Cardiac muscle cell (in vitro differentiated cells and primary cell): ENCODE measurements around the gene CORIN. TPM values are rescaled to one million over a fixed set of nuclear protein-coding genes. Genes with fewer than 3 reads are reported as not detected.
"Not testable (repeated sequence)": the region's sequence is repeated elsewhere in the genome, so short reads cannot be mapped to it uniquely, and the experiment has no call there.

Experiments used
- DNase-seq, 2 donors: peaks; one replicate each; pipeline versions ENCODE4 v3.0.0 to v3.0.0-alpha.2; 2010 to 2017; ENCODE audit warnings: low read depth in 1 of 2, low spot score in 1 of 2
- H3K27ac ChIP-seq: fragments of 200-600 bp; sonication (generic); 2 replicates; pipeline ENCODE4 v1.5.1; 2016
- H3K27me3 ChIP-seq: fragments of 200-600 bp; sonication (generic); 2 replicates; pipeline ENCODE4 v1.6.0; 2016; ENCODE audit warnings: control low read depth
- H3K36me3 ChIP-seq: fragments of 200-600 bp; sonication (generic); 2 replicates; pipeline ENCODE4 v1.5.1; 2016; ENCODE audit warnings: control low read depth
- H3K4me1 ChIP-seq: fragments of 200-600 bp; sonication (generic); 2 replicates; pipeline ENCODE4 v1.8.1; 2017; ENCODE audit warnings: low read depth, mild to moderate bottlenecking, mixed run types
- H3K4me3 ChIP-seq: fragments of 200-600 bp; sonication (generic); 2 replicates; pipeline ENCODE4 v1.5.1; 2016; ENCODE audit warnings: mild to moderate bottlenecking
- H3K9me3 ChIP-seq: fragments of 200-600 bp; sonication (generic); 2 replicates; pipeline ENCODE4 v1.5.1; 2017; ENCODE audit warnings: low read depth, mild to moderate bottlenecking, control low read depth
- CTCF ChIP-seq: IDR thresholded peaks from 2 replicates; pipeline ENCODE4 v1.5.1; 2012; ENCODE audit warnings: low read depth, mild to moderate bottlenecking, low read length
- polyA plus RNA-seq: library from polyadenylated mRNA; unstranded; fragments of >200 nt; fragmentation: Nextera tagmentation; extraction: Ambion mirVana; gene quantifications from 2 replicates; pipeline ENCODE4 v1.2.1, GENCODE V29; 2016
- total RNA-seq: library from RNA; depleted of rRNA; stranded (reverse); fragments of >200 nt; gene quantifications from 2 replicates; pipeline ENCODE4 v1.2.3, GENCODE V29; 2016

The CORIN gene
- total and polyA plus RNA-seq, 2 experiments from 2014 or later: 110 to 169 TPM

- Histone ChIP-seq H3K9me3 (no peaks in the 10 kb centered on the region), H3K36me3 (no peaks in the 10 kb centered on the region), H3K4me1 (no peaks in the 10 kb centered on the region), H3K4me3 (no peak overlapping the region), H3K27me3 (no peaks in the 10 kb centered on the region), H3K27ac (no peak overlapping the region)
- no peak for DNase-seq
- no peak for TF ChIP-seq CTCF
Observed at GRCh38 chr4:47557255-47557654, 280.6 kb downstream of the CORIN start.

GRCh38 chr4:47555920-47556319, 281.9 kb downstream of the CORIN start:
- H3K27me3 ChIP-seq, H3K9me3 ChIP-seq, H3K27ac ChIP-seq, H3K36me3 ChIP-seq, H3K4me1 ChIP-seq, DNase-seq, H3K4me3 ChIP-seq: not testable (repeated sequence)

GRCh38 chr4:47553329-47554125, 284.3 kb downstream of the CORIN start:
- Histone ChIP-seq H3K4me3 (no peak overlapping the region), H3K27me3 (no peaks in the 10 kb centered on the region), H3K36me3 (no peaks in the 10 kb centered on the region), H3K4me1 (no peaks in the 10 kb centered on the region), H3K27ac (no peak overlapping the region), H3K9me3 (no peaks in the 10 kb centered on the region)
- no peak for DNase-seq
- no peak for TF ChIP-seq CTCF

- no peak for TF ChIP-seq CTCF
- Histone ChIP-seq H3K4me3 (no peak overlapping the region), H3K4me1 (no peaks in the 10 kb centered on the region), H3K27ac (no peak overlapping the region), H3K27me3 (no peaks in the 10 kb centered on the region), H3K36me3 (no peaks in the 10 kb centered on the region), H3K9me3 (no peaks in the 10 kb centered on the region)
- no peak for DNase-seq
Observed at GRCh38 chr4:47551682-47552081, 286.2 kb downstream of the CORIN start.

- H3K4me1 ChIP-seq: no peaks in the 10 kb centered on the region
- H3K9me3 ChIP-seq: no peaks in the 10 kb centered on the region
- no peaks in the 10 kb centered on the region for H3K27me3 ChIP-seq
- H3K36me3 ChIP-seq: no peaks in the 10 kb centered on the region
- DNase-seq: no peak
- TF ChIP-seq CTCF: no peak
- H3K27ac ChIP-seq: no peak overlapping the region
- no peak overlapping the region for H3K4me3 ChIP-seq
Observed at GRCh38 chr4:47550899-47551548, 286.8 kb downstream of the CORIN start.

- not testable (repeated sequence) for H3K36me3 ChIP-seq, H3K9me3 ChIP-seq, DNase-seq, H3K27me3 ChIP-seq, H3K27ac ChIP-seq, H3K4me1 ChIP-seq, H3K4me3 ChIP-seq
Observed at GRCh38 chr4:47550357-47550756, 287.5 kb downstream of the CORIN start.

Other genes with a start within 250 kb of the CORIN start
- 7.4 and 14.4 TPM in 2 replicates for gene NFXL1, start 76.5 kb upstream of the CORIN start, total RNA-seq
- gene NFXL1, start 76.5 kb upstream of the CORIN start, polyA plus RNA-seq: 8.6 and 17.0 TPM in 2 replicates
- 1.9 TPM in 1 of 2 replicates, not detected in the other for gene CNGA1, start 178.6 kb upstream of the CORIN start, total RNA-seq
- gene CNGA1, start 178.6 kb upstream of the CORIN start, polyA plus RNA-seq: 0.54 and 2.2 TPM in 2 replicates
- gene NIPAL1, start 178.7 kb upstream of the CORIN start, total RNA-seq: 3.6 and 8.5 TPM in 2 replicates
- gene NIPAL1, start 178.7 kb upstream of the CORIN start, polyA plus RNA-seq: 2.1 and 5.5 TPM in 2 replicates